Body of pancreas (tissue), 4 donors: ENCODE measurements around the gene RBM4B.

Experiments
- CTCF ChIP-seq, 7 experiments: fragments of 450-650 bp in 4 of 7; fragments of 200-600 bp in 3 of 7; sonication (generic) in 3 of 7; IDR thresholded peaks; one replicate each; pipeline ENCODE4 v1.5.1; 2016 to 2019; ENCODE audit warnings: antibody characterized with exemption in 7 of 7
- POLR2A ChIP-seq, 3 donors: fragments of 450-650 bp; IDR thresholded peaks; one replicate each; pipeline ENCODE4 v1.6.1; 2016; ENCODE audit warnings: antibody characterized with exemption in 3 of 3, mild to moderate bottlenecking in 2 of 3

- TF ChIP-seq CTCF (IDR thresholded peaks at IDR 0.05) (no peak), POLR2A (IDR thresholded peaks at IDR 0.05) (no peak)
These were observed 23.1 kb upstream of the RBM4B start for GRCh38 chr11:66700742-66701141.
